A549 (cell line): ENCODE measurements around the gene ATP2B3. TPM values are rescaled to one million over a fixed set of nuclear protein-coding genes. Genes with fewer than 3 reads are reported as not detected.

ENCODE experiments used
- ATAC-seq, 2 experiments: fragments of 200-7000 bp in 1 of 2; fragments of >200 bp in 1 of 2; cut with Nextera tagmentation in 1 of 2; cut with Tn5 transposase in 1 of 2; 3 replicates each; pipeline versions ENCODE4 v1.8.0 to v1.9.1; 2018 to 2020; ENCODE audit warnings: mild to moderate bottlenecking in 1 of 2, moderate library complexity in 1 of 2
- CTCF ChIA-PET: fragments of 300-600 bp; sonication (Branson Sonifier 250); formaldehyde crosslinking; extraction: SDS; loops from one replicate; lab custom pipeline; 2021; ENCODE audit warnings: antibody characterized with exemption, inconsistent platforms; lab: Yijun Ruan, JAX
- POLR2A ChIA-PET: fragments of 350-600 bp; formaldehyde crosslinking; extraction: SDS; loops from one replicate; lab custom pipeline; 2021; ENCODE audit warnings: antibody characterized with exemption, inconsistent platforms; lab: Yijun Ruan, JAX
- DNase-seq, 2 experiments: peaks; one replicate each; pipeline versions ENCODE4 v3.0.0 to v3.0.0-alpha.2; 2011 to 2016; ENCODE audit warnings: low read depth in 1 of 2, low spot score in 1 of 2
- FAIRE-seq: peaks from 2 replicates; lab custom pipeline; 2011; peaks lifted over from hg19 to GRCh38; lab: Jason Lieb, UNC
- H3K27ac ChIP-seq, 2 experiments: fragments of >200 bp; sonication (Bioruptor Twin); formaldehyde crosslinking; 3 replicates each; pipeline ENCODE4 v1.5.1; 2016 to 2017
- H3K4me1 ChIP-seq: fragments of >200 bp; sonication (Bioruptor Twin); formaldehyde crosslinking; 3 replicates; pipeline ENCODE4 v1.6.1; 2016
- H3K4me2 ChIP-seq: fragments of >200 bp; sonication (Bioruptor Twin); formaldehyde crosslinking; 3 replicates; pipeline ENCODE4 v1.6.1; 2016
- H3K4me3 ChIP-seq: fragments of >200 bp; sonication (Bioruptor Twin); formaldehyde crosslinking; 3 replicates; pipeline ENCODE4 v1.5.1; 2016
- H3K9me3 ChIP-seq: fragments of >200 bp; sonication (Bioruptor Twin); formaldehyde crosslinking; 3 replicates; pipeline ENCODE4 v1.6.1; 2016
- ATOH8 ChIP-seq: fragments of 250-450 bp; sonication (Bioruptor Pico); IDR thresholded peaks from 2 replicates; pipeline ENCODE4 v1.5.0; 2020; ENCODE audit warnings: low read depth, mild to moderate bottlenecking, moderate library complexity
- BHLHE40 ChIP-seq: IDR thresholded peaks from 2 replicates; pipeline ENCODE4 v1.6.1; 2012; ENCODE audit warnings: low read depth, low read length, inconsistent platforms
- CBX2 ChIP-seq: fragments of 200-600 bp; sonication (generic); IDR thresholded peaks from 2 replicates; pipeline ENCODE4 v1.6.1; 2016; ENCODE audit warnings: low read depth, mild to moderate bottlenecking, borderline replicate concordance
- CHD4 ChIP-seq: fragments of 200-600 bp; sonication (generic); IDR thresholded peaks from 2 replicates; pipeline ENCODE4 v1.6.1; 2016; ENCODE audit warnings: antibody characterized with exemption, mild to moderate bottlenecking, borderline replicate concordance
- CTCF ChIP-seq: fragments of >200 bp; sonication (Bioruptor Twin); formaldehyde crosslinking; IDR thresholded peaks from 3 replicates; pipeline ENCODE4 v1.5.1; 2016
- E2F6 ChIP-seq: IDR thresholded peaks from 2 replicates; pipeline ENCODE4 v1.6.1; 2012; ENCODE audit warnings: low read depth, borderline replicate concordance
- ELK1 ChIP-seq: fragments of 150-350 bp; IDR thresholded peaks from 2 replicates; pipeline ENCODE4 v1.6.1; 2014; ENCODE audit warnings: low read depth, mild to moderate bottlenecking, low read length
- EP300 ChIP-seq, 2 experiments: fragments of >200 bp; sonication (Bioruptor Twin); formaldehyde crosslinking; IDR thresholded peaks; 2 replicates in 1 of 2; 3 replicates in 1 of 2; pipeline ENCODE4 v1.6.1; 2016 to 2017
- FOXS1 ChIP-seq: fragments of 250-450 bp; sonication (Bioruptor Pico); IDR thresholded peaks from 2 replicates; pipeline ENCODE4 v1.5.0; 2020; ENCODE audit warnings: mild to moderate bottlenecking, moderate library complexity
- GATA3 ChIP-seq: IDR thresholded peaks from 2 replicates; pipeline ENCODE4 v1.6.1; 2012; ENCODE audit warnings: borderline replicate concordance
- HEYL ChIP-seq: fragments of 250-450 bp; sonication (Bioruptor Pico); IDR thresholded peaks from 2 replicates; pipeline ENCODE4 v1.8.0; 2021; ENCODE audit warnings: mild to moderate bottlenecking, moderate library complexity
- MAZ ChIP-seq: fragments of 150-350 bp; IDR thresholded peaks from 2 replicates; pipeline ENCODE4 v1.6.1; 2014; ENCODE audit warnings: antibody characterized with exemption, low read depth, low read length, borderline replicate concordance
- MYC ChIP-seq: IDR thresholded peaks from 2 replicates; pipeline ENCODE4 v1.6.1; 2012; ENCODE audit warnings: mild to moderate bottlenecking, inconsistent platforms, low read length, improper control_type of control experiment, borderline replicate concordance
- NFE2L2 ChIP-seq: fragments of 150-350 bp; conservative IDR thresholded peaks from 2 replicates; pipeline ENCODE4 v1.6.1; 2014; ENCODE audit warnings: low read length
- NR3C1 ChIP-seq: fragments of >200 bp; sonication (Bioruptor Twin); formaldehyde crosslinking; IDR thresholded peaks from 3 replicates; pipeline ENCODE4 v1.6.1; 2017
- POLR2AphosphoS2 ChIP-seq: conservative IDR thresholded peaks from 2 replicates; pipeline ENCODE4 v1.6.1; 2012; ENCODE audit warnings: low read length, improper control_type of control experiment, inconsistent platforms
- RAD21 ChIP-seq, 2 experiments: fragments of >200 bp in 1 of 2; sonication (Bioruptor Twin) in 1 of 2; formaldehyde crosslinking in 1 of 2; IDR thresholded peaks in 1 of 2; conservative IDR thresholded peaks in 1 of 2; 2 replicates in 1 of 2; 3 replicates in 1 of 2; pipeline ENCODE4 v1.6.1; 2012 to 2018; ENCODE audit warnings: inconsistent platforms in 1 of 2
- RARB ChIP-seq: fragments of 250-450 bp; sonication (Bioruptor Pico); IDR thresholded peaks from 2 replicates; pipeline ENCODE4 v1.8.0; 2021; ENCODE audit warnings: mild to moderate bottlenecking, moderate library complexity
- RCOR1 ChIP-seq: fragments of 150-350 bp; IDR thresholded peaks from 2 replicates; pipeline ENCODE4 v1.6.1; 2014; ENCODE audit warnings: antibody characterized with exemption, low read length, low read depth
- SREBF2 ChIP-seq: fragments of 450-650 bp; IDR thresholded peaks from 2 replicates; pipeline ENCODE4 v1.6.1; 2014; ENCODE audit warnings: mild to moderate bottlenecking, moderate library complexity
- TP53 ChIP-seq: fragments of 250-450 bp; sonication (Bioruptor Pico); IDR thresholded peaks from 2 replicates; pipeline ENCODE4 v1.5.0; 2021; ENCODE audit warnings: mild to moderate bottlenecking, moderate library complexity
- ZC3H11A ChIP-seq: fragments of 450-650 bp; IDR thresholded peaks from 2 replicates; pipeline ENCODE4 v1.6.1; 2014; ENCODE audit warnings: antibody characterized with exemption, mild to moderate bottlenecking
- ZFP36 ChIP-seq: fragments of 450-650 bp; IDR thresholded peaks from 2 replicates; pipeline ENCODE4 v1.6.1; 2014; ENCODE audit warnings: borderline replicate concordance; ENCODE audit not compliant: partially characterized antibody
- ZSCAN20 ChIP-seq: fragments of 250-450 bp; sonication (Bioruptor Pico); IDR thresholded peaks from 2 replicates; pipeline ENCODE4 v1.8.0; 2022; ENCODE audit warnings: mild to moderate bottlenecking, moderate library complexity
- WGBS: methylation state at CpG from one replicate; pipeline ENCODE4 v1.1.6; 2017; ENCODE audit errors: missing lambda C conversion rate; 5-methylcytosine and 5-hydroxymethylcytosine counted together
- polyA plus RNA-seq, 4 experiments: library from polyadenylated mRNA; depleted of rRNA in 3 of 4; stranded (reverse); fragments of >200 nt; fragmentation: RNase III in 1 of 4; extraction: RNeasy Plus Mini Kit Qiagen cat#74134 plus additional on column Dnase treatment in 1 of 4; gene quantifications; 2 replicates in 3 of 4; 3 replicates in 1 of 4; pipeline ENCODE4 v1.2.3, GENCODE V29; 2011 to 2017

The ATP2B3 gene
- polyA plus RNA-seq, 2 of the 4 experiments (the other 2 are of a cell fraction), result 0.13 to 0.30 TPM

GRCh38 chrX:153519569-153520286 is 2.3 kb downstream of the ATP2B3 start:
- peak overlapping the region; percentile 67 for H3K4me2 ChIP-seq
- POLR2A ChIA-PET, result interaction anchor here (0.8 kb wide), 1 partner anchor 561 kb away, joined by 4 read pairs; no protein-coding TSS in a partner anchor

GRCh38 chrX:153520287-153520917 is 3.0 kb downstream of the ATP2B3 start:
- Histone ChIP-seq H3K4me1 (peaks cover 19% of the 10 kb centered on the region), H3K9me3 (no peaks in the 10 kb centered on the region), H3K4me2 (peak overlapping the region; percentile 67), H3K27ac (peak overlapping the region in 1 of 2 experiments; percentile 58; a peak in 3 of 6 replicates), H3K4me3 (no peak overlapping the region)
- DNase-seq (no peak), FAIRE-seq (peak; percentile 63), ATAC-seq (peak; percentile 4 to 48; a peak in 3 of 6 replicates)
- ChIA-PET POLR2A (interaction anchor here (0.8 kb wide), 1 partner anchor 562 kb away, joined by 4 read pairs; no protein-coding TSS in a partner anchor), CTCF (interaction anchor here (0.8 to 2.2 kb wide), 8 partner anchors 10 to 488 kb away, joined by 3 to 9 read pairs (median 4); partner anchors contain the start of gene HAUS7)
- peak; percentile 15 for TF ChIP-seq ZFP36
- TF ChIP-seq POLR2AphosphoS2, result no peak
- 85% methylated on average over 5 of the region's 7 CpGs for WGBS

More at GRCh38 chrX:153519569-153520286, 2.3 kb downstream of the ATP2B3 start:
- CTCF ChIA-PET, result interaction anchor here (0.8 to 2.2 kb wide), 6 partner anchors 9 to 487 kb away, joined by 3 to 9 read pairs (median 4); partner anchors contain the start of gene HAUS7
- ATAC-seq (peak; percentile 58 to 81; a peak in 4 of 6 replicates), FAIRE-seq (no peak), DNase-seq (peak in 1 of 2 experiments; percentile 47)
- Histone ChIP-seq H3K9me3 (no peaks in the 10 kb centered on the region), H3K4me3 (no peak overlapping the region), H3K4me1 (peaks cover 19% of the 10 kb centered on the region), H3K27ac (peak overlapping the region in 1 of 2 experiments; percentile 72; a peak in 3 of 6 replicates)
- 39% methylated on average over 12 of the region's 21 CpGs for WGBS
- no peak for TF ChIP-seq RCOR1
- no peak for TF ChIP-seq ZSCAN20 (CRISPR knock-in tag)
- no peak for TF ChIP-seq HEYL (CRISPR knock-in tag)
- TF ChIP-seq CBX2, result no peak
- TF ChIP-seq E2F6, result no peak

GRCh38 chrX:153521034-153521433 is 3.6 kb downstream of the ATP2B3 start:
- ATAC-seq (peak in 1 of 2 experiments; percentile 51; a peak in 3 of 6 replicates), FAIRE-seq (no peak)
- POLR2A ChIA-PET, result no interaction called here

GRCh38 chrX:153522259-153522658 is 4.8 kb downstream of the ATP2B3 start:
- H3K9me3 ChIP-seq, result no peaks in the 10 kb centered on the region
- DNase-seq, result no peak
- no peak for FAIRE-seq
- ChIA-PET CTCF (interaction anchor here (0.8 to 1.5 kb wide), 4 partner anchors 11 to 88 kb away, joined by 3 to 4 read pairs (median 3); partner anchors contain the start of gene HAUS7), POLR2A (no interaction called here)
- 52% methylated on average over 7 of the region's 12 CpGs for WGBS
- no peak overlapping the region for H3K27ac ChIP-seq
- H3K4me2 ChIP-seq, result no peak overlapping the region
- ATAC-seq, result no peak
- H3K4me1 ChIP-seq, result peaks cover 19% of the 10 kb centered on the region
- no peak overlapping the region for H3K4me3 ChIP-seq
- TF ChIP-seq GATA3 (no peak), RCOR1 (no peak), ZC3H11A (no peak), CHD4 (no peak), SREBF2 (no peak), MYC (no peak), CTCF (no peak), NR3C1 (no peak), HEYL (CRISPR knock-in tag) (no peak), RAD21 (conservative IDR thresholded peaks at IDR 0.05 in 1 of 2, IDR thresholded peaks at IDR 0.05 in 1 of 2) (no peak), ELK1 (no peak), NFE2L2 (no peak), POLR2AphosphoS2 (no peak), FOXS1 (no peak)

More at GRCh38 chrX:153521034-153521433, 3.6 kb downstream of the ATP2B3 start:
- H3K9me3 ChIP-seq, result no peaks in the 10 kb centered on the region
- no peak overlapping the region for H3K27ac ChIP-seq
- H3K4me3 ChIP-seq, result no peak overlapping the region
- peaks cover 19% of the 10 kb centered on the region for H3K4me1 ChIP-seq
- no peak overlapping the region for H3K4me2 ChIP-seq
- WGBS, result 83% methylated on average over 8 of the region's 9 CpGs
- no peak for DNase-seq
- TF ChIP-seq ZFP36, result no peak
- no peak for TF ChIP-seq MAZ
- no peak for TF ChIP-seq ATOH8 (CRISPR knock-in tag)
- no peak for TF ChIP-seq TP53
- TF ChIP-seq RARB, result no peak
- TF ChIP-seq HEYL (CRISPR knock-in tag), result no peak
- TF ChIP-seq EP300 (IDR thresholded peaks at IDR 0.05), result no peak
- TF ChIP-seq BHLHE40, result no peak
- CTCF ChIA-PET, result interaction anchor here (0.8 to 2.2 kb wide), 4 partner anchors 10 to 50 kb away, joined by 3 to 9 read pairs (median 4); no protein-coding TSS in a partner anchor
